ENCODE data around the gene MED13L. TPM values are rescaled to one million over a fixed set of nuclear protein-coding genes. Genes with fewer than 3 reads are reported as not detected.

The MED13L gene
- total RNA-seq, 2 experiments from 2014 or later, result 203 to 208 TPM

DNA sequence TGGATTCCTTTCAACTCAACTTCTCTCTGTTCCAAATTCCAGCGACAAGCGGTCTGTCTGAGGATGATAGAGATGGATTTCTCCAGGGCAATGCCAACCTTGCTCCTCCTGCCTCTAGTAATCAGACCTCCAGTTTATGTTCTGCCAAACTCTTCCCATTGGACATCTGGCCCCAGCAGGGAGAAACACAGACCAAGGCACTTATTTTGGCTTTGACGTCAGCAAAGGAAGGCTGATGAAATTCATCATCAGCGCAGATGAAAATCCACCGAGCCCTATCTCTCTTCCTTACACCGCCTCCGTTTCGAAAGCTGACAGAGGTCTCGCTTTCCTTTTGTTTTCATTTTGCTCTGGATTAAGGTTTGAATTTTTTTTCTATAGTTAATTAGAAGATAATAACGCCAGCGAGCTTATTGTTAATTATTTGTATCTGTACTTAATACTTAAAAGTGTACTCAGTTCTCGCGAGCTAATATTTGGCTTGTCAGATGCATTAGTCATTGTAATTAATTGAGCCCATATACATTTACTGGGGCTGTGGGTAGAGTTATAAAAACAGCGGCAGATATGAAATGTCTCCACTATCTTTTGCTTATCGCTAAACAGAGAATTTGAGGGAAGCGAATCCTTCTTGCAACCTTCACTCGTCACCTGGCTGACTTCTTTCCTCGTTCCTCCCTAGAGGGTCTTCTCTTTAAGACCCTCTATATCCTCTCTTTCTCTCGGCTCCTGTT, 35.9 kb upstream of the MED13L start:
- ChIA-PET CTCF (no interaction called here), POLR2A (no interaction called here)
- no peaks in the 10 kb centered on the region for H3K36me3 Mint-ChIP-seq (ENCODE audit: low read depth)
- no peak overlapping the region for H3K4me3 Mint-ChIP-seq
- intact Hi-C loops (cut with DNase I, micrococcal nuclease), result no loop called here
- peaks cover 7% of the 10 kb centered on the region for H3K9me3 Mint-ChIP-seq
- no peak for ATAC-seq (ENCODE audit: poor library complexity)
- H3K9me3 ChIP-seq (ENCODE audit: control insufficient read depth in 1 of 2, insufficient read depth in 1 of 2, low read length in 2 of 2), result no peaks in the 10 kb centered on the region
- H3K27ac Mint-ChIP-seq, result no peak overlapping the region
- no peaks in the 10 kb centered on the region for H3K27me3 ChIP-seq (ENCODE audit: control insufficient read depth in 1 of 2, insufficient read depth in 2 of 2, low read length in 2 of 2)
- H3K27me3 Mint-ChIP-seq, result no peaks in the 10 kb centered on the region
- no peak for DNase-seq
- no peaks in the 10 kb centered on the region for H3K4me1 Mint-ChIP-seq (ENCODE audit: low read depth)
- TF ChIP-seq, protein P1, sequence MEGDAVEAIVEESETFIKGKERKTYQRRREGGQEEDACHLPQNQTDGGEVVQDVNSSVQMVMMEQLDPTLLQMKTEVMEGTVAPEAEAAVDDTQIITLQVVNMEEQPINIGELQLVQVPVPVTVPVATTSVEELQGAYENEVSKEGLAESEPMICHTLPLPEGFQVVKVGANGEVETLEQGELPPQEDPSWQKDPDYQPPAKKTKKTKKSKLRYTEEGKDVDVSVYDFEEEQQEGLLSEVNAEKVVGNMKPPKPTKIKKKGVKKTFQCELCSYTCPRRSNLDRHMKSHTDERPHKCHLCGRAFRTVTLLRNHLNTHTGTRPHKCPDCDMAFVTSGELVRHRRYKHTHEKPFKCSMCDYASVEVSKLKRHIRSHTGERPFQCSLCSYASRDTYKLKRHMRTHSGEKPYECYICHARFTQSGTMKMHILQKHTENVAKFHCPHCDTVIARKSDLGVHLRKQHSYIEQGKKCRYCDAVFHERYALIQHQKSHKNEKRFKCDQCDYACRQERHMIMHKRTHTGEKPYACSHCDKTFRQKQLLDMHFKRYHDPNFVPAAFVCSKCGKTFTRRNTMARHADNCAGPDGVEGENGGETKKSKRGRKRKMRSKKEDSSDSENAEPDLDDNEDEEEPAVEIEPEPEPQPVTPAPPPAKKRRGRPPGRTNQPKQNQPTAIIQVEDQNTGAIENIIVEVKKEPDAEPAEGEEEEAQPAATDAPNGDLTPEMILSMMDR (IDR thresholded peaks at IDR 0.05), result no peak
- no peaks in the 10 kb centered on the region for H3K4me1 ChIP-seq (ENCODE audit: insufficient read depth, low read length)
- H3K4me3 ChIP-seq (ENCODE audit: low read length), result no peak overlapping the region
- H3K36me3 ChIP-seq (ENCODE audit: insufficient read depth, low read length), result no peaks in the 10 kb centered on the region
- H3K27ac ChIP-seq (ENCODE audit: low read depth in 1 of 2, low read length in 2 of 2), result no peak overlapping the region

DNA sequence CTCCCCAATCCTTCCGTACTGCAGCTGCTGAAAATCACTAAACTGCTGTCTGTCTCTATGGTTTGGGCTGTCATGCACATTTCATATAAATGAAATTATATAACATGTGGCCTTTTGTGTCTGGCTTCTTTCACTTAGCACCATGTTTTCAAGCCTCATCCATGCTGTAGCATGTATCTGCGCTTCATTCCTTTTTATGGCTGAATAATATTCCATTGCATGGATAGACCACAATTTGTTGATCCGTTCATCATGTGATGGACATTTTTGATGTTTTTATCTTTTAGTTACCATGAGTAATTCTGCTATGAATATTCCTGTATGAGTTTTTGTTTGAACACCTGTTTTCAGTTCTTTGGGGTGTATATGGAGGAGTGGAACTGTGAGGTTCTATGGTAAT, 32.6 kb upstream of the MED13L start:
- ATAC-seq (ENCODE audit: poor library complexity), result no peak
- no peak overlapping the region for H3K4me3 ChIP-seq (ENCODE audit: low read length)
- DNase-seq, result no peak
- H3K27me3 Mint-ChIP-seq, result no peaks in the 10 kb centered on the region
- ChIA-PET POLR2A (no interaction called here), CTCF (no interaction called here)
- H3K27ac ChIP-seq (ENCODE audit: low read depth in 1 of 2, low read length in 2 of 2), result no peak overlapping the region
- no peaks in the 10 kb centered on the region for H3K36me3 Mint-ChIP-seq (ENCODE audit: low read depth)
- no peaks in the 10 kb centered on the region for H3K36me3 ChIP-seq (ENCODE audit: insufficient read depth, low read length)
- no peak overlapping the region for H3K4me3 Mint-ChIP-seq
- H3K27me3 ChIP-seq (ENCODE audit: control insufficient read depth in 1 of 2, insufficient read depth in 2 of 2, low read length in 2 of 2), result no peaks in the 10 kb centered on the region
- H3K9me3 Mint-ChIP-seq, result peaks cover 7% of the 10 kb centered on the region
- intact Hi-C loops (cut with DNase I, micrococcal nuclease), result no loop called here
- no peaks in the 10 kb centered on the region for H3K4me1 ChIP-seq (ENCODE audit: insufficient read depth, low read length)
- H3K4me1 Mint-ChIP-seq (ENCODE audit: low read depth), result no peaks in the 10 kb centered on the region
- TF ChIP-seq, protein P1 (IDR thresholded peaks at IDR 0.05), result no peak
- no peaks in the 10 kb centered on the region for H3K9me3 ChIP-seq (ENCODE audit: control insufficient read depth in 1 of 2, insufficient read depth in 1 of 2, low read length in 2 of 2)
- no peak overlapping the region for H3K27ac Mint-ChIP-seq

DNA sequence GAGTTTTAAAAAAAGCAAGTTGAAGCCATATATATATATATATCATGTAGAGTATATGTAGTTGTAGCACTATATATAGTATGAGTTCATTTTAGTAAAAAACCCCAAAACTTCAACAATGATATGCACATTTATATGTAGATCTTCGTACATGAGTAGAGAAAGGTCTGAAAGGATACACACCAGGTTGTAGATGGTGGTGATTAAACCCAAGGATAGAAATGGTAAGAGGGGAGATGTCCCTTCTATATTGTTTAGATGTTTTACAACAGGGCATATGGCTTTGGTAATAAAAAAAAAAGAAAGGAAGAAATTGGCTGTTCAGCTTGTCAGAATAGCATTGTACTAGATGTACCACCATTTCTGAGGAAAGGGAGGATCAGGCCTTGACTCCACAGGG, 31.9 kb upstream of the MED13L start:
- ATAC-seq (ENCODE audit: poor library complexity) (no peak), DNase-seq (no peak)
- H3K4me3 Mint-ChIP-seq, result no peak overlapping the region
- H3K27ac Mint-ChIP-seq, result no peak overlapping the region
- Histone ChIP-seq H3K27ac (ENCODE audit: low read depth in 1 of 2, low read length in 2 of 2) (no peak overlapping the region), H3K4me3 (ENCODE audit: low read length) (no peak overlapping the region), H3K4me1 (ENCODE audit: insufficient read depth, low read length) (no peaks in the 10 kb centered on the region), H3K9me3 (ENCODE audit: control insufficient read depth in 1 of 2, insufficient read depth in 1 of 2, low read length in 2 of 2) (no peaks in the 10 kb centered on the region), H3K36me3 (ENCODE audit: insufficient read depth, low read length) (no peaks in the 10 kb centered on the region), H3K27me3 (ENCODE audit: control insufficient read depth in 1 of 2, insufficient read depth in 2 of 2, low read length in 2 of 2) (no peaks in the 10 kb centered on the region)
- POLR2A ChIA-PET, result interaction anchor here (1.2 kb wide), 1 partner anchor 33 kb away, joined by 3 read pairs; no protein-coding TSS in a partner anchor
- peaks cover 7% of the 10 kb centered on the region for H3K9me3 Mint-ChIP-seq
- intact Hi-C loops (cut with DNase I, micrococcal nuclease), result no loop called here
- TF ChIP-seq, protein P1 (IDR thresholded peaks at IDR 0.05), result no peak
- no peaks in the 10 kb centered on the region for H3K27me3 Mint-ChIP-seq
- H3K36me3 Mint-ChIP-seq (ENCODE audit: low read depth), result no peaks in the 10 kb centered on the region
- CTCF ChIA-PET, result no interaction called here
- H3K4me1 Mint-ChIP-seq (ENCODE audit: low read depth), result no peaks in the 10 kb centered on the region
